Left lung (tissue), 10 donors: ENCODE measurements around the gene FMNL2. TPM values are rescaled to one million over a fixed set of nuclear protein-coding genes. Genes with fewer than 3 reads are reported as not detected.
A peak's percentile ranks its signal among the peaks of the same experiment; 100 is the strongest.

Experiments used
- ATAC-seq: fragments of 200-7000 bp; cut with Tn5 transposase; one replicate; pipeline ENCODE4 v1.9.1; 2020; ENCODE audit warnings: moderate library complexity
- DNase-seq, 4 donors: peaks; one replicate each; pipeline ENCODE4 v3.0.0-alpha.2; 2013 to 2020
- H3K27ac ChIP-seq, 2 donors: fragments of 200-600 bp; sonication (generic) in 1 of 2; one replicate each; pipeline versions ENCODE4 v1.5.0 to v1.8.0; 2020 to 2021
- H3K27me3 ChIP-seq, 2 donors: fragments of 200-600 bp; sonication (generic) in 1 of 2; one replicate each; pipeline versions ENCODE4 v1.5.0 to v1.8.0; 2020 to 2021
- H3K36me3 ChIP-seq, 2 donors: fragments of 200-600 bp; sonication (generic) in 1 of 2; one replicate each; pipeline versions ENCODE4 v1.5.0 to v1.8.0; 2020 to 2021
- H3K4me1 ChIP-seq, 2 donors: fragments of 200-600 bp; one replicate each; pipeline ENCODE4 v1.8.0; 2021
- H3K4me3 ChIP-seq, 2 donors: fragments of 200-600 bp; sonication (generic) in 1 of 2; one replicate each; pipeline versions ENCODE4 v1.5.0 to v1.8.0; 2020 to 2021; ENCODE audit warnings: mild to moderate bottlenecking in 1 of 2
- H3K9me3 ChIP-seq, 2 donors: fragments of 200-600 bp; sonication (generic) in 1 of 2; one replicate each; pipeline versions ENCODE4 v1.5.0 to v1.8.0; 2020 to 2021
- intact Hi-C, 2 donors: fragments of 100-400 bp; cut with DNase I; formaldehyde crosslinking; loops; one replicate each; pipeline versions ENCODE4 v1.11.2 to v1.14.2; 2022
- polyA plus RNA-seq, 6 donors: library from polyadenylated mRNA; unstranded; fragments of 120-200 nt; gene quantifications; one replicate each; pipeline ENCODE4 v1.2.1, GENCODE V29; 2013; ENCODE audit not compliant: insufficient read length in 6 of 6
- total RNA-seq, 2 donors: library from RNA; stranded (reverse); fragmentation: NEBNext Ultra II Directional; extraction: Animal tissue kit (Norgen Biotek cat#: 25700); gene quantifications; one replicate each; pipeline ENCODE4 v1.2.1, GENCODE V29; 2021
- TF ChIP-seq, protein P1 (sequence below), 2 donors: fragments of 200-600 bp; sonication (generic) in 1 of 2; IDR thresholded peaks; one replicate each; pipeline versions ENCODE4 v1.5.0 to v1.8.0; 2021; ENCODE audit warnings: antibody characterized with exemption in 2 of 2
- donor health status: DM: no; HTN: yes; CAD: no.
- donor health status: DM: no; HTN: no; CAD: no.

The FMNL2 gene
- total and polyA plus RNA-seq, 8 donors, result 36.3 to 90.0 (median 77.7) TPM

DNA sequence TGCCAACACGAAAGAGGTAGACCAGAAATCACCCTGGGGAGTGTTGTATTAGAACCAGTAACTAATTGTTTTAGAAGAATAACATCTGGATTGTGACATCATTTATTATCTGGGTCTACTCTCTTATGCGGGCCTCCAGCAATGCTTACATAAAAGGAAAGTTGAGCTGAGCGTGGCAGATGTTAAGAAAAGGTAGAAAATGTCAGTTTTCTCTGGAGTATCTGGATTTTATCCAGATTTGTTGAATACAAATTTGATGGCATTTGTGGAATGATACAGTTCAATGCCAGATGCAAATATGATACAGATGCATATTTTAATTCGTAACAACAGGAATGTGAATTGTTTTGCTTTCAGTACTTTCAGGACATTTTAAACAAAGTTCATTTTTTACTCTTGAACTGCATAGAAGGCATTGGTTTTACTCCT is 292.0 kb downstream of the FMNL2 start:
- H3K36me3 ChIP-seq, result peaks cover 0 to 29% of the 10 kb centered on the region in 2 donors
- peaks cover 0 to 10% of the 10 kb centered on the region in 2 donors for H3K4me1 ChIP-seq
- no peak overlapping the region for H3K4me3 ChIP-seq
- no peak for ATAC-seq
- H3K27ac ChIP-seq, result no peak overlapping the region
- H3K27me3 ChIP-seq, result no peaks in the 10 kb centered on the region
- no peak for DNase-seq
- TF ChIP-seq, protein P1, sequence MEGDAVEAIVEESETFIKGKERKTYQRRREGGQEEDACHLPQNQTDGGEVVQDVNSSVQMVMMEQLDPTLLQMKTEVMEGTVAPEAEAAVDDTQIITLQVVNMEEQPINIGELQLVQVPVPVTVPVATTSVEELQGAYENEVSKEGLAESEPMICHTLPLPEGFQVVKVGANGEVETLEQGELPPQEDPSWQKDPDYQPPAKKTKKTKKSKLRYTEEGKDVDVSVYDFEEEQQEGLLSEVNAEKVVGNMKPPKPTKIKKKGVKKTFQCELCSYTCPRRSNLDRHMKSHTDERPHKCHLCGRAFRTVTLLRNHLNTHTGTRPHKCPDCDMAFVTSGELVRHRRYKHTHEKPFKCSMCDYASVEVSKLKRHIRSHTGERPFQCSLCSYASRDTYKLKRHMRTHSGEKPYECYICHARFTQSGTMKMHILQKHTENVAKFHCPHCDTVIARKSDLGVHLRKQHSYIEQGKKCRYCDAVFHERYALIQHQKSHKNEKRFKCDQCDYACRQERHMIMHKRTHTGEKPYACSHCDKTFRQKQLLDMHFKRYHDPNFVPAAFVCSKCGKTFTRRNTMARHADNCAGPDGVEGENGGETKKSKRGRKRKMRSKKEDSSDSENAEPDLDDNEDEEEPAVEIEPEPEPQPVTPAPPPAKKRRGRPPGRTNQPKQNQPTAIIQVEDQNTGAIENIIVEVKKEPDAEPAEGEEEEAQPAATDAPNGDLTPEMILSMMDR (IDR thresholded peaks at IDR 0.05), result no peak
- intact Hi-C loops, result no loop called here
- H3K9me3 ChIP-seq, result no peaks in the 10 kb centered on the region

- DNase-seq, result peak in 1 of 4 donors; percentile 32
- peak; percentile 76 for ATAC-seq
- H3K36me3 ChIP-seq, result peaks cover 0 to 24% of the 10 kb centered on the region in 2 donors
- H3K27me3 ChIP-seq, result no peaks in the 10 kb centered on the region
- TF ChIP-seq, protein P1 (IDR thresholded peaks at IDR 0.05), result peak; percentile 33 to 38
- intact Hi-C loops, result no loop called here
- H3K9me3 ChIP-seq, result no peaks in the 10 kb centered on the region
- H3K4me1 ChIP-seq, result peaks cover 0 to 10% of the 10 kb centered on the region in 2 donors
- no peak overlapping the region for H3K27ac ChIP-seq
- no peak overlapping the region for H3K4me3 ChIP-seq
Measured at GRCh38 chr2:152627351-152627957, 292.5 kb downstream of the FMNL2 start.

GRCh38 chr2:152629202-152629601 is 294.2 kb downstream of the FMNL2 start:
- DNase-seq (no peak), ATAC-seq (no peak)
- H3K36me3 ChIP-seq, result peaks cover 0 to 39% of the 10 kb centered on the region in 2 donors
- no peak overlapping the region for H3K4me3 ChIP-seq
- H3K27ac ChIP-seq, result no peak overlapping the region
- H3K4me1 ChIP-seq, result peaks cover 0 to 10% of the 10 kb centered on the region in 2 donors
- TF ChIP-seq, protein P1 (IDR thresholded peaks at IDR 0.05), result no peak
- no peaks in the 10 kb centered on the region for H3K27me3 ChIP-seq
- intact Hi-C loops, result no loop called here
- no peaks in the 10 kb centered on the region for H3K9me3 ChIP-seq

GRCh38 chr2:152630466-152630865 is 295.5 kb downstream of the FMNL2 start:
- H3K4me3 ChIP-seq, result no peak overlapping the region
- no peak for DNase-seq
- peaks cover 0 to 16% of the 10 kb centered on the region in 2 donors for H3K4me1 ChIP-seq
- H3K36me3 ChIP-seq, result peaks cover 0 to 42% of the 10 kb centered on the region in 2 donors
- ATAC-seq, result no peak
- H3K27ac ChIP-seq, result no peak overlapping the region
- intact Hi-C loops, result loop anchor here in 1 of 2 donors (10.0 kb wide), 1 partner anchor 596 kb away; no protein-coding TSS in a partner anchor
- no peaks in the 10 kb centered on the region for H3K9me3 ChIP-seq
- TF ChIP-seq, protein P1 (IDR thresholded peaks at IDR 0.05), result no peak
- H3K27me3 ChIP-seq, result no peaks in the 10 kb centered on the region

DNA sequence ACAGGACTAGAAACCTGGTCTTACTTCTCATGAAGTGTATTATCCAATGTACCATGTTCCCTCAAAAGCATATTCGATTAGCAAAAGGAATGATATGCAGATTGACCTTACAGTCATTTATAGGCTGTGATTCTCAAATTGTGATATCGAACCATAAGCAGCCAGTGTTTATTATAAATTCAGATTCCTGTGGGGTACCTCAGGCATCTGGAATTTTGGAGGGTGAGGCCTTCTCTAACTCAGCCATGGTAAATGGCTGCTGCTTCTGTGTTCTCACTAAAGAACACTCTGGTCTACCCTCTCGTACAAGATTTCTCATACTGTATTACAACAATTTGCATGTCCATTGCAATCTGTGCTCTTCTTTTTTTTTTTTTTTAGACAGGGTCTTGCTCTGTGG is 297.8 kb downstream of the FMNL2 start:
- intact Hi-C loops, result loop anchor here in 1 of 2 donors (10.0 kb wide), 1 partner anchor 598 kb away; no protein-coding TSS in a partner anchor
- ATAC-seq (no peak), DNase-seq (no peak)
- H3K36me3 ChIP-seq, result peaks cover 0 to 48% of the 10 kb centered on the region in 2 donors
- peaks cover 0 to 11% of the 10 kb centered on the region in 2 donors for H3K4me1 ChIP-seq
- H3K9me3 ChIP-seq, result no peaks in the 10 kb centered on the region
- no peak overlapping the region for H3K4me3 ChIP-seq
- H3K27ac ChIP-seq, result no peak overlapping the region
- TF ChIP-seq, protein P1 (IDR thresholded peaks at IDR 0.05), result no peak
- no peaks in the 10 kb centered on the region for H3K27me3 ChIP-seq
